ENCODE results near the gene CHRNA9.
"Not testable (repeated sequence)": the region's sequence is repeated elsewhere in the genome, so short reads cannot be mapped to it uniquely, and the experiment has no call there.

Gene CHRNA9, protein sequence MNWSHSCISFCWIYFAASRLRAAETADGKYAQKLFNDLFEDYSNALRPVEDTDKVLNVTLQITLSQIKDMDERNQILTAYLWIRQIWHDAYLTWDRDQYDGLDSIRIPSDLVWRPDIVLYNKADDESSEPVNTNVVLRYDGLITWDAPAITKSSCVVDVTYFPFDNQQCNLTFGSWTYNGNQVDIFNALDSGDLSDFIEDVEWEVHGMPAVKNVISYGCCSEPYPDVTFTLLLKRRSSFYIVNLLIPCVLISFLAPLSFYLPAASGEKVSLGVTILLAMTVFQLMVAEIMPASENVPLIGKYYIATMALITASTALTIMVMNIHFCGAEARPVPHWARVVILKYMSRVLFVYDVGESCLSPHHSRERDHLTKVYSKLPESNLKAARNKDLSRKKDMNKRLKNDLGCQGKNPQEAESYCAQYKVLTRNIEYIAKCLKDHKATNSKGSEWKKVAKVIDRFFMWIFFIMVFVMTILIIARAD

DNA sequence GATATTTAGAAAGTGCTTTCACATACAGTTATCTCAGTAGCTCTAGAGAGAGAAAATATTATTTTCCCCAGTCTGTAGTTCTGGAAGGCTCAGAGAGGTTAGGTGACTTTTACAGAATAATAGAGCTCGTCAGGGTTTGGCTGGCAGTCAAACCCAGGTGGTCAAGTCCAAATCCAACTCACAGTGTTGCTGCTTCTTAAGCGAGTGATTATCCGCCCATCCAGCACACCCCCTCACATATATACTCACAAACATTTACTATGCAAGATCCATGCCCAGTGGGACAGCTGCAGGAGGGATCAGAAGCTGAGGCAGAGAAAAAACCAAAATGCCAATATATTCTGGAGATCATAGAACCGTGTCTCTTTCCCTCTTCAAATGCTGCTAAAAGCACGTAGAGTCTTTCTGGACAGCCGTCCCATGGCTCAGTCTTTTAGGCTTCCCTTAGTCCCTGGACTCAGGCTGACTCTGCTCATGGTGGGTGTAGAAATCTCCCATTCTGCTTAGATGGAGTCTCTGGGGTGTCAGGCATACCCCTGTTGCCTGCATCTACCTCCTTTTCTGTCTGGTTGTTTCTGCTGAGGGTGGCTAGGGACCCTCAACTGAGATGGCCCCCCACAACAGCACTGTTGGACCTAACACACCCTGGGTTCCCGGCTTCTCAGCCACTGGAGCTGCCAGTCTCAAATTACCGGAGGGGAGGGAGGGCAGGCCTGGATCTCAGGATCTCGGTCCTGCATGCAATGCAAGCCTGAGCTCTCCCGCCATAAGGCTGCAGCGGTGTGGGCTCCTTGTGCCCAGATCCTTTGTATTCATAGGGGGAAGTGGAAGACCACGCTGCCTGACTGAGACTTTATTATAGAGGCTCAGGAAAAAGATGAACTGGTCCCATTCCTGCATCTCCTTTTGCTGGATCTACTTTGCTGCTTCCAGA lies at the start of gene CHRNA9:
TSS of gene CHRNA9 (plus strand) at position 743 of the 934 bp plus-strand sequence. CDS start at position 878, 135 bp downstream.
- TF ChIP-seq, protein P1, sequence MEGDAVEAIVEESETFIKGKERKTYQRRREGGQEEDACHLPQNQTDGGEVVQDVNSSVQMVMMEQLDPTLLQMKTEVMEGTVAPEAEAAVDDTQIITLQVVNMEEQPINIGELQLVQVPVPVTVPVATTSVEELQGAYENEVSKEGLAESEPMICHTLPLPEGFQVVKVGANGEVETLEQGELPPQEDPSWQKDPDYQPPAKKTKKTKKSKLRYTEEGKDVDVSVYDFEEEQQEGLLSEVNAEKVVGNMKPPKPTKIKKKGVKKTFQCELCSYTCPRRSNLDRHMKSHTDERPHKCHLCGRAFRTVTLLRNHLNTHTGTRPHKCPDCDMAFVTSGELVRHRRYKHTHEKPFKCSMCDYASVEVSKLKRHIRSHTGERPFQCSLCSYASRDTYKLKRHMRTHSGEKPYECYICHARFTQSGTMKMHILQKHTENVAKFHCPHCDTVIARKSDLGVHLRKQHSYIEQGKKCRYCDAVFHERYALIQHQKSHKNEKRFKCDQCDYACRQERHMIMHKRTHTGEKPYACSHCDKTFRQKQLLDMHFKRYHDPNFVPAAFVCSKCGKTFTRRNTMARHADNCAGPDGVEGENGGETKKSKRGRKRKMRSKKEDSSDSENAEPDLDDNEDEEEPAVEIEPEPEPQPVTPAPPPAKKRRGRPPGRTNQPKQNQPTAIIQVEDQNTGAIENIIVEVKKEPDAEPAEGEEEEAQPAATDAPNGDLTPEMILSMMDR (IDR thresholded peaks at IDR 0.05), result no peak
- DNase-seq, result peak; percentile 50
- peaks cover 3% of the 10 kb centered on the region for H3K9me3 Mint-ChIP-seq
- peaks cover 66% of the 10 kb centered on the region for H3K4me1 Mint-ChIP-seq
- peak within 1 kb of the TSS; percentile 88 for H3K27ac Mint-ChIP-seq
- peaks cover 8% of the 10 kb centered on the region for H3K27me3 Mint-ChIP-seq (ENCODE audit: low read depth, poor library complexity)
- peaks cover 30% of the 10 kb centered on the region for H3K36me3 Mint-ChIP-seq (ENCODE audit: low read depth)
- peak within 1 kb of the TSS; percentile 75 for H3K4me3 Mint-ChIP-seq

DNA sequence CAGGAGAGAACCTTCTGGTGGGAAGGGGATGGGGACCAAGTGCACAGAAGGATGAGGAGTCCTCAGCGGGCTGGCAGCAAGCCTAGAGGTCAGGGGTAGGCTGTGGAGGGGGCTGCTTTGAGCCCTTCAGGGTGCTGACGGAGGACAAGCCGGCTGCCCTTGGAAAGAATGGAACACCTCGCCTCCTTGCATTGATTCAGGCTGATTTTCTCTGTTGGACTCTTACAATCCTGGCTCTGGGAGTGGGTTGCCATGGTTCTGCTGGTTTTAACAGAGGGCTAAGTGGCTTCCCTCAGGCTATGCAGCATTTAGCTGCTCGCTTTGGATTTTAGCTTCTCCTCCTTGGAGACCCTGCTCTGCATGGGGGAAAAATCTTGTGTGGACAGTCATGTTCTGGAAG lies 49.4 kb upstream of the CHRNA9 start:
- Mint-ChIP-seq H3K4me1 (peaks cover 24% of the 10 kb centered on the region), H3K27ac (no peak overlapping the region), H3K4me3 (no peak overlapping the region), H3K9me3 (peaks cover 15% of the 10 kb centered on the region), H3K27me3 (ENCODE audit: low read depth, poor library complexity) (peaks cover 21% of the 10 kb centered on the region), H3K36me3 (ENCODE audit: low read depth) (peaks cover 3% of the 10 kb centered on the region)
- TF ChIP-seq, protein P1 (IDR thresholded peaks at IDR 0.05), result no peak
- DNase-seq, result no peak

DNA sequence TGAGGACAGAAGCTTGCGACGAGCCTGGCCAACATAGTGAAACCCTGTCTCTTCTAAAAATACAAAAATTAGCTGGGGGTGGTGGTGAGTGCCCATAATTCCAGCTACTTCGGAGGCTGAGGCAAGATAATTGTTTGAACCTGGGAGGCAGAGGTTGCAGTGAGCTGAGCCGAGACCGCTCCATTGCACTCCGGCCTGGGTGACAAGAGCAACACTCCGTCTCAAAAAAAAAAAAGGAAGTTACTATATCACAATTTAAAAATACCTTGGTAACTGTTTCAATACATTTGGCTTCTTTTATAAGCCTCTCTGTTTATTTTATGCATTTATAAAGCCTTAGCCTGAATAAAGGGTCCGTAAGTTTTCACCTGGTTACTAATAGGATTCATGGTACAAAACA lies 46.6 kb upstream of the CHRNA9 start:
- Mint-ChIP-seq H3K27ac (no peak overlapping the region), H3K4me3 (no peak overlapping the region), H3K27me3 (ENCODE audit: low read depth, poor library complexity) (peaks cover 18% of the 10 kb centered on the region), H3K36me3 (ENCODE audit: low read depth) (no peaks in the 10 kb centered on the region), H3K4me1 (peaks cover 10% of the 10 kb centered on the region), H3K9me3 (peaks cover 5% of the 10 kb centered on the region)
- TF ChIP-seq, protein P1 (IDR thresholded peaks at IDR 0.05), result no peak
- DNase-seq, result no peak

DNA sequence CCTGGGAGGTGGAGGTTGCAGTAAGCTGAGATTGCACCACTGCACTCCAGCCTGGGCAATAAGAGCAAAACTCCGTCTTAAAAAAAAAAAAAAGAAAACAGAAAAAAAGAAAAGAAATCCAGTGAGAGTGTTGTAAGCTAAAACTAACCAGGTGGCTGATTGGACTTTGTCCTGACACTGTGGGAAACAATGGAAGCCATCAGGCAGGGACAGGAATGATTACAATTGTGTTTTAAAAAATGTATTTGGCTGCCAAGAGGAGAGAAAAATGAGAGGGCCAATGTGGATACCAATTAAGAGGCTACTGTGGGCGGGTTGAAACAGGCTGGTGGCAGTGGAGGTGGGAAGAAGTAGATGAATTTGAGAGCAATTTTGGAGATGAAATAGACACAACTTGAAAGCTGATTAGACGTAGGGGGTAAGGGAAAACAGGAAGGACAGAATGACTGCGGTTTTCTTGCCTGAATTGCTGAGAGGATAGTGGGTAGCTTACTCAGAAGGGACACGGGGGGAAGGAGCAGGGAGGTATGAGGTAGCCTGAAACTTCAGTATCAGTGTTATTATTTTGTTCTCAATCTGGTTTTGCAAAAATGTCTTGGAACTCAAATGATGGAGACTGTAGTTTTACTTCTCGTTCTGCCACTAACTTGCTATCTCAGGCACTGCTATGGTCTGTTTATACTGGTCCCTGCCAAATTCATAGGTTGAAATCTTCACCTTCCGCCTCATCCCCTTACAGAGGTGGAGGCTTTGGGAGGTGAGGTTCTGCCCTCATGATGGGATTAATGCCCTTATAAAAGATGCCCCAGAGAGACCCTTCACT lies 45.6 kb upstream of the CHRNA9 start:
- H3K9me3 Mint-ChIP-seq, result peaks cover 5% of the 10 kb centered on the region
- no peaks in the 10 kb centered on the region for H3K36me3 Mint-ChIP-seq (ENCODE audit: low read depth)
- H3K4me3 Mint-ChIP-seq, result no peak overlapping the region
- TF ChIP-seq, protein P1 (IDR thresholded peaks at IDR 0.05), result no peak
- no peak overlapping the region for H3K27ac Mint-ChIP-seq
- DNase-seq, result no peak
- no peaks in the 10 kb centered on the region for H3K4me1 Mint-ChIP-seq
- peaks cover 23% of the 10 kb centered on the region for H3K27me3 Mint-ChIP-seq (ENCODE audit: low read depth, poor library complexity)

DNA sequence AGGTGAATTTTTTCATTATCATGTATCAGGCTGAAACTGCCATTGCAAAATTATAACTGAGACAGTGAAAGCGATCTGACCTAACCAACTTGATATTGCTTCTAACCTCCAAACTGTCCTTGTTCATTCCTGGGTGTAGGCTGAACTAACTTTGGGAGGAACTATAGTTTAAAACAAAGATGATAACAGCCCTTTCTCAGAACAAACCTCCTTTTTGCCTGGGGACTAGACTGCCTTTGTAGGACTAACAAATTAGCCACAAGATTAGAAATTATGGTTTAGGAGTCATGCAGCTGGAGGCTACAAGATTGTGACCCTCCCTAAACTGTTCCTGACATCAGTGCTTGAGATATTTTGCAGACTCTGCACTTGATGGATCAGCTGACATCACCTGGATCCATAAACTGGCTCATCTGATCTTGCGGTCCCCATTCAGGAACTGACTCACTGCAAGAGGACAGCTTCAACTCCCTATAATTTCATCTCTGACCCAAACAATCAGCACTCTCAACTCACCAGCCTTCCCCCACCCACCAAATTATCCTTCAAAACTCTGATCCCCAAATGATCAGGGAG lies 44.4 kb upstream of the CHRNA9 start:
- DNase-seq; H3K9me3 Mint-ChIP-seq; H3K4me1 Mint-ChIP-seq; H3K36me3 Mint-ChIP-seq (ENCODE audit: low read depth); H3K4me3 Mint-ChIP-seq; H3K27ac Mint-ChIP-seq: not testable (repeated sequence)
- peaks cover 21% of the 10 kb centered on the region for H3K27me3 Mint-ChIP-seq (ENCODE audit: low read depth, poor library complexity)

Measured in nephron progenitor cell (in vitro differentiated cells).